ENCODE data around the gene C19orf25. TPM values are rescaled to one million over a fixed set of nuclear protein-coding genes. Genes with fewer than 3 reads are reported as not detected.

Gene C19orf25
- total RNA-seq, 2 donors from 2014 or later: 19.1 to 22.3 TPM

- H3K27me3 ChIP-seq: no peaks in the 10 kb centered on the region
- H3K4me3 ChIP-seq: no peak overlapping the region
- no peak for TF ChIP-seq CTCF (IDR thresholded peaks at IDR 0.05)
- peaks cover 0 to 17% of the 10 kb centered on the region in 2 donors for H3K4me1 ChIP-seq
- H3K36me3 ChIP-seq: no peaks in the 10 kb centered on the region
- no peak overlapping the region for H3K27ac ChIP-seq
- no peak for DNase-seq (ENCODE audit: low spot score)
- H3K9me3 ChIP-seq: no peaks in the 10 kb centered on the region
Measured at GRCh38 chr19:1514295-1514661, 35.3 kb upstream of the C19orf25 start.

- H3K27ac ChIP-seq: peak overlapping the region; percentile 87 to 96
- DNase-seq (ENCODE audit: low spot score): no peak
- peak; percentile 48 to 76 for TF ChIP-seq CTCF (IDR thresholded peaks at IDR 0.05)
- H3K9me3 ChIP-seq: no peaks in the 10 kb centered on the region
- no peaks in the 10 kb centered on the region for H3K27me3 ChIP-seq
- H3K36me3 ChIP-seq: no peaks in the 10 kb centered on the region
- peak overlapping the region; percentile 63 to 68 for H3K4me3 ChIP-seq
- peaks cover 0 to 17% of the 10 kb centered on the region in 2 donors for H3K4me1 ChIP-seq
Measured at GRCh38 chr19:1513499-1514294, 34.7 kb upstream of the C19orf25 start.

GRCh38 chr19:1512671-1513498 lies 33.9 kb upstream of the C19orf25 start, which contains the start of gene ADAMTSL5:
ADAMTSL5 (minus strand) TSS chr19:1513019; CDS start chr19:1510943, 2,076 bp downstream.
- H3K27ac ChIP-seq: peak within 1 kb of the TSS; percentile 87 to 96
- H3K4me1 ChIP-seq: peaks cover 0 to 17% of the 10 kb centered on the region in 2 donors
- no peak for DNase-seq (ENCODE audit: low spot score)
- H3K36me3 ChIP-seq: no peaks in the 10 kb centered on the region
- no peaks in the 10 kb centered on the region for H3K27me3 ChIP-seq
- peak within 1 kb of the TSS; percentile 63 to 68 for H3K4me3 ChIP-seq
- no peak for TF ChIP-seq CTCF (IDR thresholded peaks at IDR 0.05)
- H3K9me3 ChIP-seq: no peaks in the 10 kb centered on the region

- Histone ChIP-seq H3K36me3 (no peaks in the 10 kb centered on the region), H3K27me3 (no peaks in the 10 kb centered on the region), H3K4me1 (peaks cover 0 to 22% of the 10 kb centered on the region in 2 donors), H3K4me3 (no peak overlapping the region), H3K27ac (peak overlapping the region; percentile 87 to 96), H3K9me3 (no peaks in the 10 kb centered on the region)
- no peak for DNase-seq (ENCODE audit: low spot score)
- TF ChIP-seq CTCF (IDR thresholded peaks at IDR 0.05): no peak
Measured at GRCh38 chr19:1511318-1512317, 32.6 kb upstream of the C19orf25 start.

GRCh38 chr19:1510807-1511206 lies 31.8 kb upstream of the C19orf25 start:
- H3K4me3 ChIP-seq: no peak overlapping the region
- no peaks in the 10 kb centered on the region for H3K9me3 ChIP-seq
- H3K4me1 ChIP-seq: peaks cover 0 to 22% of the 10 kb centered on the region in 2 donors
- no peak overlapping the region for H3K27ac ChIP-seq
- no peaks in the 10 kb centered on the region for H3K27me3 ChIP-seq
- no peak for DNase-seq (ENCODE audit: low spot score)
- H3K36me3 ChIP-seq: peaks cover 3% of the 10 kb centered on the region
- no peak for TF ChIP-seq CTCF (IDR thresholded peaks at IDR 0.05)
